Measurements from ENCODE around the gene ADSL. TPM values are rescaled to one million over a fixed set of nuclear protein-coding genes. Genes with fewer than 3 reads are reported as not detected.

ADSL gene
- total and polyA plus RNA-seq, 2 donors (not counting 1 experiment from before 2014, with no cell fraction given), result 67.0 to 89.8 TPM

DNA sequence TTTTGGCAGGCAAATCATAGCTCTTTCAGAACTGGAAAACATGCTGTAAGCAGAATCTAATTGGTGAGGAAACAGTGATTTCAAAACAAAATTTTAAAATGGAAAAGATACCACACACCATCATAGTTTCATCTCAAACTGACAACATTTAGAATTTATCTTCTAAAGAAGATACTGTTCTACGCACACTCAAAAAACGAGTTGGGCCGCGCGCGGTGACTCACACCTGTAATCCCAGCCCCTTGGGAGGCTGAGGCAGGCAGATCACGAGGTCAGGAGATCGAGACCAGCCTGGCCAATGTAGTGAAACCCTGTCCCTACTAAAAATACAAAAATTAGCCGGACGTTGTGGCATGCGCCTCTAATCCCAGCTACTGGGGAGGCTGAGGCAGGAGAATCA lies 44.2 kb upstream of the ADSL start:
- TF ChIP-seq, protein P1, sequence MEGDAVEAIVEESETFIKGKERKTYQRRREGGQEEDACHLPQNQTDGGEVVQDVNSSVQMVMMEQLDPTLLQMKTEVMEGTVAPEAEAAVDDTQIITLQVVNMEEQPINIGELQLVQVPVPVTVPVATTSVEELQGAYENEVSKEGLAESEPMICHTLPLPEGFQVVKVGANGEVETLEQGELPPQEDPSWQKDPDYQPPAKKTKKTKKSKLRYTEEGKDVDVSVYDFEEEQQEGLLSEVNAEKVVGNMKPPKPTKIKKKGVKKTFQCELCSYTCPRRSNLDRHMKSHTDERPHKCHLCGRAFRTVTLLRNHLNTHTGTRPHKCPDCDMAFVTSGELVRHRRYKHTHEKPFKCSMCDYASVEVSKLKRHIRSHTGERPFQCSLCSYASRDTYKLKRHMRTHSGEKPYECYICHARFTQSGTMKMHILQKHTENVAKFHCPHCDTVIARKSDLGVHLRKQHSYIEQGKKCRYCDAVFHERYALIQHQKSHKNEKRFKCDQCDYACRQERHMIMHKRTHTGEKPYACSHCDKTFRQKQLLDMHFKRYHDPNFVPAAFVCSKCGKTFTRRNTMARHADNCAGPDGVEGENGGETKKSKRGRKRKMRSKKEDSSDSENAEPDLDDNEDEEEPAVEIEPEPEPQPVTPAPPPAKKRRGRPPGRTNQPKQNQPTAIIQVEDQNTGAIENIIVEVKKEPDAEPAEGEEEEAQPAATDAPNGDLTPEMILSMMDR (conservative IDR thresholded peaks at IDR 0.05 in 1 of 2, IDR thresholded peaks at IDR 0.05 in 1 of 2; ENCODE audit: low read depth in 1 of 2, low read length in 2 of 2), result no peak
- TF ChIP-seq EZH2 (IDR thresholded peaks at IDR 0.05; ENCODE audit: low read length, missing control alignments), result no peak
- Histone ChIP-seq H3K27ac (ENCODE audit: insufficient read depth, low read length) (no peak overlapping the region), H3K27me3 (ENCODE audit: control insufficient read depth, insufficient read depth, low read length) (no peaks in the 10 kb centered on the region), H3K36me3 (ENCODE audit: control insufficient read depth, insufficient read depth, low read length) (peaks cover 3% of the 10 kb centered on the region), H3K4me2 (ENCODE audit: extremely low read depth, insufficient read depth, low read length) (no peak overlapping the region), H3K9me3 (ENCODE audit: control insufficient read depth, insufficient read depth, low read depth, low read length) (no peaks in the 10 kb centered on the region), H2AFZ (ENCODE audit: low read length) (no peak overlapping the region), H3K4me1 (ENCODE audit: control insufficient read depth, extremely low read depth, insufficient read depth, low read length) (no peaks in the 10 kb centered on the region), H3K4me3 (replicated peaks in 1 of 4; ENCODE audit: control extremely low read depth in 1 of 4, insufficient read depth in 1 of 4, low read depth in 3 of 4, low read length in 4 of 4) (no peak overlapping the region), H3K79me2 (ENCODE audit: control insufficient read depth, insufficient read depth, low read length) (no peaks in the 10 kb centered on the region), H4K20me1 (ENCODE audit: control insufficient read depth, extremely low read depth, insufficient read depth, low read length) (no peaks in the 10 kb centered on the region), H3K9ac (ENCODE audit: insufficient read depth, low read length) (no peak overlapping the region)
- DNase-seq (ENCODE audit: low read depth in 2 of 2), result no peak

DNA sequence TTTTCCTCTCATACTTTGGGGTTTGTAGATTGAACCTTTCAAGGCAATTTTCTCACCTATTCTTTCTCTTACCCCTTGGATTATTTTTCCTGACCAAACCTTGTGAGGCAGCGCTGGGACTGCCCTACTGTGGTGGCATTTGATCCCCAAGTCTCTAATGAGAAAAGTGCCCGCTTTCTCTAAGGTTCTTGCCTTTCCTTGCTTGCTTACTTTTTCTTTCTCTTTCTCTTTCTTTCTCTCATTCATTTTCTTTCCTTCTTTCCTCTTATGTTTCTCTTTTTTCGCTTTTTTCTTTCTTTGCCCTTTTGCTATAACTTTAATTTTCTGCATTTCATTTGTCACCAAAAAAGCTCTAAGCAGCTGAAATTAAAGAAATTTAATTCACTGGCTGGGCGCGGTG lies 40.7 kb upstream of the ADSL start:
- Histone ChIP-seq H3K27ac (ENCODE audit: insufficient read depth, low read length) (no peak overlapping the region), H3K4me3 (replicated peaks in 1 of 4; ENCODE audit: control extremely low read depth in 1 of 4, insufficient read depth in 1 of 4, low read depth in 3 of 4, low read length in 4 of 4) (no peak overlapping the region), H3K9me3 (ENCODE audit: control insufficient read depth, insufficient read depth, low read depth, low read length) (no peaks in the 10 kb centered on the region), H4K20me1 (ENCODE audit: control insufficient read depth, extremely low read depth, insufficient read depth, low read length) (no peaks in the 10 kb centered on the region), H3K79me2 (ENCODE audit: control insufficient read depth, insufficient read depth, low read length) (no peaks in the 10 kb centered on the region), H3K27me3 (ENCODE audit: control insufficient read depth, insufficient read depth, low read length) (no peaks in the 10 kb centered on the region), H3K4me1 (ENCODE audit: control insufficient read depth, extremely low read depth, insufficient read depth, low read length) (peaks cover 9% of the 10 kb centered on the region), H3K4me2 (ENCODE audit: extremely low read depth, insufficient read depth, low read length) (no peak overlapping the region), H2AFZ (ENCODE audit: low read length) (no peak overlapping the region), H3K9ac (ENCODE audit: insufficient read depth, low read length) (no peak overlapping the region), H3K36me3 (ENCODE audit: control insufficient read depth, insufficient read depth, low read length) (peaks cover 3% of the 10 kb centered on the region)
- TF ChIP-seq, protein P1 (conservative IDR thresholded peaks at IDR 0.05 in 1 of 2, IDR thresholded peaks at IDR 0.05 in 1 of 2; ENCODE audit: low read depth in 1 of 2, low read length in 2 of 2), result no peak
- TF ChIP-seq EZH2 (IDR thresholded peaks at IDR 0.05; ENCODE audit: low read length, missing control alignments), result no peak
- DNase-seq (ENCODE audit: low read depth in 2 of 2), result no peak

DNA sequence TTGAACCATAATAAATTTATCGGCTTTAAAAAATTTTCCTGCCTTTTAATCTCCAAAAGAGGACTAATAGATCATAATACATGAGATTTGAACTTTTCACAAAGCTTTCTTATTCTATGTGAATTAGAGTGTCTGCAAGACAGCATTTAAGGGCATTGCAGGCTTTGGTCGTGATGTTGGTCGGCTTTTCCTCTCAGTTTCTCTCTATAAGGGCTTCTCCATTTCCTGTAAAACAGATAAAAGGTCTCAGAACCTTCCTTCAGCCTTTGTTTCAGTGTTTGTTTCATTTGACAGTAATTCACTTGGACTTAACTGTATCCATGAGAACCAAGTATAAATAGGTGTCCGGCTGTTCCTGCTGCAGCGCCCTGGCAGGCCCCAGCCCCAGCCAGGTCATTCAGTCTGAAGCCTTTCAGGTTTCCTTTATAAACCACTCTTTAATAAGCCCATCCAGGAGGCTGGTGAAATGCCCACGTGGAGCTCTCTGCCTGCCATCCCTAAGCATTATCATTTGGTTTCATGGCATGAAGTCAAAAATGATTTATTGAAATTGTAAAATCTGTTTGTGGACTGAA lies 37.2 kb upstream of the ADSL start:
- DNase-seq (ENCODE audit: low read depth in 2 of 2), result no peak
- TF ChIP-seq EZH2 (IDR thresholded peaks at IDR 0.05; ENCODE audit: low read length, missing control alignments), result no peak
- TF ChIP-seq, protein P1 (conservative IDR thresholded peaks at IDR 0.05 in 1 of 2, IDR thresholded peaks at IDR 0.05 in 1 of 2; ENCODE audit: low read depth in 1 of 2, low read length in 2 of 2), result no peak
- H4K20me1 ChIP-seq (ENCODE audit: control insufficient read depth, extremely low read depth, insufficient read depth, low read length), result no peaks in the 10 kb centered on the region
- no peak overlapping the region for H3K4me3 ChIP-seq (replicated peaks in 1 of 4; ENCODE audit: control extremely low read depth in 1 of 4, insufficient read depth in 1 of 4, low read depth in 3 of 4, low read length in 4 of 4)
- H3K9me3 ChIP-seq (ENCODE audit: control insufficient read depth, insufficient read depth, low read depth, low read length), result no peaks in the 10 kb centered on the region
- no peak overlapping the region for H2AFZ ChIP-seq (ENCODE audit: low read length)
- no peaks in the 10 kb centered on the region for H3K79me2 ChIP-seq (ENCODE audit: control insufficient read depth, insufficient read depth, low read length)
- H3K9ac ChIP-seq (ENCODE audit: insufficient read depth, low read length), result no peak overlapping the region
- peak overlapping the region; percentile 14 for H3K27ac ChIP-seq (ENCODE audit: insufficient read depth, low read length)
- no peak overlapping the region for H3K4me2 ChIP-seq (ENCODE audit: extremely low read depth, insufficient read depth, low read length)
- H3K36me3 ChIP-seq (ENCODE audit: control insufficient read depth, insufficient read depth, low read length), result peaks cover 2% of the 10 kb centered on the region
- H3K4me1 ChIP-seq (ENCODE audit: control insufficient read depth, extremely low read depth, insufficient read depth, low read length), result peaks cover 14% of the 10 kb centered on the region
- no peaks in the 10 kb centered on the region for H3K27me3 ChIP-seq (ENCODE audit: control insufficient read depth, insufficient read depth, low read length)

Data from fibroblast of lung (primary cell).